LNCAP (cell line): ENCODE measurements around the gene LDHB.

Source experiments
- TF ChIP-seq, protein P1 (sequence below): fragments of 450-650 bp; IDR thresholded peaks from 2 replicates; pipeline ENCODE4 v1.5.1; 2017; ENCODE audit warnings: mild to moderate bottlenecking

Gene LDHB

GRCh38 chr12:21657326-21658077 is at the start of gene LDHB:
Gene LDHB, minus strand, starts transcription at chr12:21657842. Its CDS starts 3,171 bp downstream, at chr12:21654671.
- TF ChIP-seq, protein P1, sequence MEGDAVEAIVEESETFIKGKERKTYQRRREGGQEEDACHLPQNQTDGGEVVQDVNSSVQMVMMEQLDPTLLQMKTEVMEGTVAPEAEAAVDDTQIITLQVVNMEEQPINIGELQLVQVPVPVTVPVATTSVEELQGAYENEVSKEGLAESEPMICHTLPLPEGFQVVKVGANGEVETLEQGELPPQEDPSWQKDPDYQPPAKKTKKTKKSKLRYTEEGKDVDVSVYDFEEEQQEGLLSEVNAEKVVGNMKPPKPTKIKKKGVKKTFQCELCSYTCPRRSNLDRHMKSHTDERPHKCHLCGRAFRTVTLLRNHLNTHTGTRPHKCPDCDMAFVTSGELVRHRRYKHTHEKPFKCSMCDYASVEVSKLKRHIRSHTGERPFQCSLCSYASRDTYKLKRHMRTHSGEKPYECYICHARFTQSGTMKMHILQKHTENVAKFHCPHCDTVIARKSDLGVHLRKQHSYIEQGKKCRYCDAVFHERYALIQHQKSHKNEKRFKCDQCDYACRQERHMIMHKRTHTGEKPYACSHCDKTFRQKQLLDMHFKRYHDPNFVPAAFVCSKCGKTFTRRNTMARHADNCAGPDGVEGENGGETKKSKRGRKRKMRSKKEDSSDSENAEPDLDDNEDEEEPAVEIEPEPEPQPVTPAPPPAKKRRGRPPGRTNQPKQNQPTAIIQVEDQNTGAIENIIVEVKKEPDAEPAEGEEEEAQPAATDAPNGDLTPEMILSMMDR, result no peak

GRCh38 chr12:21704847-21705246 is 47.2 kb upstream of the LDHB start:
- TF ChIP-seq, protein P1, result no peak

DNA sequence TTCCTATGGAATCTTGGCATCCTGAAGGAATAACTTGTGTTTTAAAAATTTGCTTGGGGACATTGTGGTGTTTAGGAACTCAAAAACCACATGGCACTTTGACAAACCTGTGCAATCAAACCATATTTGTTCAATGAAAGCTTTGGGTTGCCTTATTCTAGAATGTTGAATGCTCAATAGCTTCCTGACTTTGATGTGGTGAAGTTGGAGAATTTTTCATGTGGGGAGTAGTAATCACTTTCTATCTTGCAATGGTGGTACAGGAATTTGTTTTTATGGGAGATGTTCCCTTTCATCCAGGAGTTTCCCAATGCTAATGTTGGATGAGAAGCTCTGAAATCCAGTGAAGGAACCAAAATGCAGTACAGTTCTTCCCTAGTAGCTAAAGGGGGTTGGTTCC is 42.2 kb upstream of the LDHB start:
- TF ChIP-seq, protein P1, result no peak

GRCh38 chr12:21697904-21698630 is 40.4 kb upstream of the LDHB start:
- TF ChIP-seq, protein P1, result peak; percentile 72

GRCh38 chr12:21696625-21697024 is 39.0 kb upstream of the LDHB start:
- TF ChIP-seq, protein P1, result no peak

GRCh38 chr12:21695986-21696385 is 38.3 kb upstream of the LDHB start:
- TF ChIP-seq, protein P1, result no peak

- TF ChIP-seq, protein P1, result no peak
Measured at GRCh38 chr12:21694660-21695059, 37.0 kb upstream of the LDHB start.
